ENCODE data around the gene ARFGEF3. TPM values are rescaled to one million over a fixed set of nuclear protein-coding genes. Genes with fewer than 3 reads are reported as not detected.

ARFGEF3 gene
- polyA plus RNA-seq, 1 donor from 2014 or later: not detected

DNA sequence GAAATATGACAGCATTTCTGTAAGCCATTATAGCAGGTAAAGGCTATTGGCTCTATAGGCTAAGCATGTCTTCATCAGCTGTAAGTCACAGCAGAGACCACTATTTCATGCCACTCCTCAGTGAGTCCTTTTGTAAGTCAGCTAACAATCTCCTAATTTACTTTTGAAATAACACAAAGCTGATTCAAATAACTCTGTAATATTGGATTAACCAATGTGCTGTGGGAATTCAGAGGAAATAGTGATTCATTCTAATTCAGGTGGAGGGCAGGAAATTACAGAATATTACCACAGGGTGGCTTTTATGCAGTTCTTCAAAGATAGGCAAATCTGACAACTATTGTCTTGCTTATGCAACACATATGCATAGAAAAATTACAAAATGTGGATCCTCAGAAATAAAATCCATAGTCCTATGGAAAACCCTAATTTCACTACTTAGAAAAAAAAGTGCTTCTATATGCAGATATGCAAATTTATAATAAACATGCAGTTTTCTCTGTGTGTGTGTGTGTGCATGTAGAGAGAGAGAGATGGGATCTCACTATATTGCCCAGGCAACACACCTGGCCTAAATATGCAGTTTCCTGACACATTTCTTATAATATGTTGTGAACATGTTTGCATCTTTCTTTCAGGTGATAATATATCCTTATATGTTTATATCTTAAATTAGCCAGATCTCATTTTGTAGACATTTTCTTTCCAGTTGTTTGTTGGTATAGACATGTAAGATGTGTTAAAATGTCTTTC, 211.1 kb downstream of the ARFGEF3 start:
- Mint-ChIP-seq H3K27ac (no peak overlapping the region), H3K27me3 (peaks cover 5% of the 10 kb centered on the region), H3K4me1 (peaks cover 0 to 1% (median 0%) of the 10 kb centered on the region in 3 donors), H3K9me3 (peaks cover 0 to 2% (median 0%) of the 10 kb centered on the region in 3 donors), H3K36me3 (no peaks in the 10 kb centered on the region), H3K4me3 (no peak overlapping the region)

DNA sequence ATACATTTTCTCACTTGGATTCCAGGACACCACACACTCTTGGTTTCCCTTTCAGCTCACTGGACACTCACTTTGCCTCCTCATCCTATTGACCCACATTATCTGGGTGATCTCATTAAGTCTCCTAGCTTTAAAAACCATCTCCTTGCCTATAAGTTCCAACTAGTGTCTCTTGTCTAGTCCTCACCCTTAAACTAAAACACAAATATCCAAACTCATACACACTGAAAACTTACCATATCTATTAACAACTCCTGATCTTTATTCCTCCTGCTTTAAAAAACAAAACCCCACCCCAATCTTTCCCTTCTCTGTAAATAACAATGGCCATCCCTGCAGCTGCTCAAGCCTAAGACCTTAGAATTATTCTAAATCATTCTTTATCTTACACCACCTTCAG, 212.5 kb downstream of the ARFGEF3 start:
- Mint-ChIP-seq H3K36me3 (no peaks in the 10 kb centered on the region), H3K27ac (no peak overlapping the region), H3K9me3 (no peaks in the 10 kb centered on the region), H3K4me1 (peaks cover 0 to 1% (median 0%) of the 10 kb centered on the region in 3 donors), H3K4me3 (no peak overlapping the region), H3K27me3 (peaks cover 5% of the 10 kb centered on the region)

DNA sequence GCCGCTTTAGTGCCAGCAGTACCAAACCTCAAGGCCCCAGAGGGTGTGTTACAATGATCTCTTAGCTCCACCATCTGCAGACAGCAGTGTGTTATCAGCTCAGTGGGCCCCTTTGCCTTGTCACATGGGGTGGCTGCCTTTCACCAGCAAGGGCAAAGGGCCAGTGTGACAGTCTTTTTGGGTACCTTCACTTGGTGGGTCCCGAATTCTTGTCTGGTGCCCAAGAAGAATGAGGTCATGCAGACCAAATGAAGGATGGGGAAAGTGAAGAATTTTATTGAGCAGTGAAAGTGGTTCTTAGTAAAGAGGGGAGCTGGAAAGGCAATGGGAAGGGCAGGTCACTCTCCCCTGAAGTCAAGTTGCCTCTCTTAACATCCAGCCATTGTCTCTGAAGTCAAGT, 213.1 kb downstream of the ARFGEF3 start:
- no peak overlapping the region for H3K27ac Mint-ChIP-seq
- no peaks in the 10 kb centered on the region for H3K36me3 Mint-ChIP-seq
- peaks cover 5% of the 10 kb centered on the region for H3K27me3 Mint-ChIP-seq
- no peaks in the 10 kb centered on the region for H3K9me3 Mint-ChIP-seq
- H3K4me3 Mint-ChIP-seq: no peak overlapping the region
- H3K4me1 Mint-ChIP-seq: peaks cover 0 to 1% (median 0%) of the 10 kb centered on the region in 3 donors

DNA sequence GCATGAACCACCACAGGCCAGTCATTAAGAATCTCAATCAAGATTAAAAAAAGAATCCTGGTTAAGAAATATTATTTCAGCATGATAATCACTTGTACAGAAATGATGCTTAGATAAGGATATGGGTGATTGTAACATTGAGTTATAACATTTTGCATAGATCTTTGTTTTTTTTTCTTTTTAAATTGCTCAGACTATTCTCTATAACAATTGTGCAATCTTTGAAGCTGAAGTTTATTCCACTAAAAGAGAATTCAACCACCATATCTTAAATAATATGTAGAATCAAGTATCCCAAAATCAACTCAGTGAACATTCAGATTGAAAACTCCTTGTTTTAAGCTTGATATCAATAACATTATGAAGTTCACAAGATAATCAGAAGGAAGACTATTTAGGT, 215.3 kb downstream of the ARFGEF3 start:
- H3K4me1 Mint-ChIP-seq: peaks cover 0 to 1% (median 0%) of the 10 kb centered on the region in 3 donors
- no peaks in the 10 kb centered on the region for H3K9me3 Mint-ChIP-seq
- no peak overlapping the region for H3K4me3 Mint-ChIP-seq
- H3K36me3 Mint-ChIP-seq: no peaks in the 10 kb centered on the region
- H3K27ac Mint-ChIP-seq: no peak overlapping the region
- peaks cover 3% of the 10 kb centered on the region for H3K27me3 Mint-ChIP-seq

DNA sequence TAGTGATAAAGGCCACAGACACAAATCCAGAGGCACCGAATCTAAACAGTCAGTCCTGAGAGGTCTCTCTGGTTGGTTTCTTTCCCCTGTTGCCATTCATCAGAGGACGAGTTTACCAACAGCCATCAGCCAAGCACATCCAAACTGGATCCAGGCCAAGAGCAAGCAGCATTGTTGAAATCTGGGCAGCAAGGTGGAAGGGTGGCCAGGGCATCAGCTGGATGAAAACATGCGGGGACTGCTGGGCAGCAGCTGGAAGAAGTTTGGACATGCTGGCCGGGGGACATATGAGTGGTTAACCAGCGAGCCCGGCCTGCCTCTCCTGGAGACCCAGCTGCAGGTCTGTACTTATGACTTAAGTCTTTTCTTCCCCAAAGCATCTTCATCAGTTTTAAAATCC, 216.1 kb downstream of the ARFGEF3 start, which contains the start of gene SMIM28:
Gene SMIM28, plus strand, starts transcription at position 62 of the 400 bp plus-strand sequence. Its CDS starts 168 bp downstream, at position 230.
- no peaks in the 10 kb centered on the region for H3K9me3 Mint-ChIP-seq
- no peak within 1 kb of the TSS for H3K4me3 Mint-ChIP-seq
- H3K27me3 Mint-ChIP-seq: peaks cover 5% of the 10 kb centered on the region
- no peak within 1 kb of the TSS for H3K27ac Mint-ChIP-seq
- H3K4me1 Mint-ChIP-seq: no peaks in the 10 kb centered on the region
- H3K36me3 Mint-ChIP-seq: no peaks in the 10 kb centered on the region

DNA sequence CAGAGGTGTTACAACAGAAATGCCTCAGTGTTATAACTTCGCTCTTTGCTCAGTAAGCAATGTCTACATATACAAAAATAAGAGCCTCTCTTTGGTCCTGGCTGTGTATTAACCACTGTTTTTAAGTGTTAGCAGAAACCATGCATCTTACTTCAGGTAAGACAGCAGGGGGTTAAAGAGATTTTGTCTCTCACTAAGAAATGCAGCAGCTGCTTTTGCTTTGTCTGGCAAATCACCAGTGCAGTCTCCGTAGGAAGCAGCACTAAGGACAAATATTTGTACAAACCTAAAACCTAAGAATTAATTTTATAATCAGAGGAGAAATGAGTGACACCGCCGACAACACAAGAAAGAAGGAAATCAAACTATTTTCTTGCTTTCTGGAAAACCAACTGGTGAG, 216.7 kb downstream of the ARFGEF3 start:
- no peak overlapping the region for H3K4me3 Mint-ChIP-seq
- H3K27me3 Mint-ChIP-seq: peaks cover 6% of the 10 kb centered on the region
- H3K27ac Mint-ChIP-seq: no peak overlapping the region
- peaks cover 0 to 1% (median 0%) of the 10 kb centered on the region in 3 donors for H3K9me3 Mint-ChIP-seq
- no peaks in the 10 kb centered on the region for H3K36me3 Mint-ChIP-seq
- no peaks in the 10 kb centered on the region for H3K4me1 Mint-ChIP-seq

DNA sequence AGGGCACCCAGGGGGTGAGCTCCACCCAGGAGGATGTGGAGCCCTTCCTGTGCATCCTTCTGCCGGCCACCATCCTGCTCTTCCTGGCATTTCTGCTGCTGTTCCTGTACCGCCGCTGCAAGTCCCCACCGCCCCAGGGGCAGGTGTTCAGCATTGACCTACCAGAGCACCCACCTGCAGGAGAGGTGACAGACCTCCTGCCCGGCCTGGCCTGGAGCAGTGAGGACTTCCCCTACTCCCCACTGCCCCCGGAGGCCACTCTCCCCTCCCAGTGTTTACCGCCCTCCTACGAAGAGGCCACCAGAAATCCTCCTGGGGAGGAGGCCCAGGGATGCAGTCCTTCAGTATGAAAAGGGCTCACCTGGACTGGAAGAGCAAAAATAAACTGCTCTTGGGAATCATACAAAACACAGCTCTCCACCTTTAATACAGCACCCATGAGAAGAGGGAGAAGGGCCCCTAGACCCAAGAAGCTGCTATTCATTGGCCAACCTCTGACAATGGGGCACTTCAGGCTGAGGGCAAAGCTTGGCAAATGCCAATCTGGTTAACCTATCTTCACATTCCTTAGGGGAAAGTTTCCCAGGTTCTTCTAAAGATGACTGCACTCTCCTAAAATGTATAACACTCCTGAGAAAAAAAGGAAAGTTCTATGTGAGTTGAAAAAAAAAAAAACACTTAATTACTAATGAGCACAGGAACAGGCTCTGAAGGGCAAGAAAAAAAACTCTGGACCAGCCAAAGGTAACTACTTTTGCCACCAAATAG, 220.9 kb downstream of the ARFGEF3 start:
- H3K36me3 Mint-ChIP-seq: no peaks in the 10 kb centered on the region
- H3K27me3 Mint-ChIP-seq: peaks cover 5% of the 10 kb centered on the region
- no peaks in the 10 kb centered on the region for H3K4me1 Mint-ChIP-seq
- peak overlapping the region in 1 of 4 donors; percentile 9 for H3K4me3 Mint-ChIP-seq
- no peak overlapping the region for H3K27ac Mint-ChIP-seq
- H3K9me3 Mint-ChIP-seq: peaks cover 0 to 1% (median 0%) of the 10 kb centered on the region in 3 donors

DNA sequence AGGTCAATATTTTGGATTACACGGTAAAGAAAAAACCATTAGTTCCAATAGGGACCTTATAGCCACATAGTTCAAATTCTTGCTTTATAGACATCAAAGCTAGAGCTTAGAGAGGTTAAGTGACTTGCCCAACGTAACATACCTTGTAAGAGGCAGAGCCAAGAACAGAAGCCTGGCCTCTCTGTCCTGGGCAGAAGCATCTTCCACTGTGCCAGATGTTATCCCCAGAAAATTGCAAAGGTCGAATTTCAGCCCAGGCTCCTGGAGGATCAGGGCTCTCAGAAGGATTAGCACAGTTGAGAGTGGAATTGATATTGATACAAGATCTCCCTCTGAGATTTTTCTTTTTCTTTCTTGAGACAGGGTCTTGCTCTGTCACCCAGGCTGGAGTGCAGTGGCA, 222.0 kb downstream of the ARFGEF3 start:
- peaks cover 5% of the 10 kb centered on the region for H3K27me3 Mint-ChIP-seq
- no peaks in the 10 kb centered on the region for H3K4me1 Mint-ChIP-seq
- H3K9me3 Mint-ChIP-seq: peaks cover 0 to 1% (median 0%) of the 10 kb centered on the region in 3 donors
- H3K36me3 Mint-ChIP-seq: no peaks in the 10 kb centered on the region
- no peak overlapping the region for H3K27ac Mint-ChIP-seq
- H3K4me3 Mint-ChIP-seq: no peak overlapping the region

DNA sequence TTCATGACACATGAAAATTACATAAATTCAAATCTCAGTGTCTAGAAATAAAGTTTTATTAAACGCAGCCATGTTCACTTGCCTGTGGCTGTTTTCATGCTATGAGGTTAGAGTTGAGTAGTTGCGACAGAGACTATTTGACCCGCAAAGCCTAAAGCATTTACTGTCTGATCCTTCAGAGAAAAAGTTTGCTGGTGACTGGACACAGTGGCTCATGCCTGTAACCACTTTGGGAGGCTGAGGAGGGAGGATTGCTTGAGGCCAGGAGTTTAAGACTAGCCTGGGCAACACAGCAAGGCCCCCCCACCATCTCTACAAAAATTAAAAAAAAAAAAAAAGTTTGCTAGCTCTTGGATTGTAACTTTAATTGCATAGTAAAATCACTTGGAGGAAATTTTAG, 225.2 kb downstream of the ARFGEF3 start:
- Mint-ChIP-seq H3K27ac (no peak overlapping the region), H3K36me3 (peaks cover 2% of the 10 kb centered on the region), H3K4me3 (no peak overlapping the region), H3K4me1 (no peaks in the 10 kb centered on the region), H3K9me3 (peaks cover 0 to 1% (median 0%) of the 10 kb centered on the region in 3 donors), H3K27me3 (peaks cover 7% of the 10 kb centered on the region)

DNA sequence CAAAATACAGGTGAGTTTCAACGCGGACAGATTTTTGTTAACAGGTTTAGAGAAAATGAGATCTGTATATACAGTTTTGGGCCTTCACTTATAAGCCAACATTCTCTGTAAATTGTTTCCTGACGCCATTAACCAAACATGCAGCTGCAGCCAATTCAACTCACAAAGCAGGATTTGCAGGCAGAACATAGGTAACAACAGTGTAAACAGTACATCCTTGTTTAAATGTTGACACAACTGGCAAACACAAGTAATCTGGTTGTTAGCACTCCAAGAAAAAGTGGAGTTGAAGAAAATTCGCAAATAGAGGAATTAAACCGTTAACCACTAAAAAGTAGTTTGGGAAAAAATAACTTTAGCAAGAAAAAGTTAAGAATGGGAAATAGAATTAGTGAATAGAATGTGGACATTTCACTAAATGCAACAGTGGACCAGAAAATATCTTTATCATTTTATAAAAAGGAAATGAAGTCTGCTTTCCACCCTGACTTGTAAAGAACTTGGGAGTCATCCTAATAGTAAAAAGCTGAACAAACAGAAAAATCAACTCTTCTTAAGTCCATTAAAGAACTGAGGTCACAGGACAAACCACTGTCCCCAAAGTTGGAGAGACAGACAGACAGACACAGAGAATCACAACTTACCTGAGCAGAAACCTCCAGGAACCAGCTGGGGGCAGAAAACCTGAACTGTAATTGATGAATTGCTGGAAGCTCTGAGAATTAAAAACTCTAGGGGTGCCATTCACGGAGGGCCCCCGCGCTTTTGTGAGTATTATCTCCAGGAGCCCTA, 226.0 kb downstream of the ARFGEF3 start:
- Mint-ChIP-seq H3K27me3 (peaks cover 7% of the 10 kb centered on the region), H3K4me3 (no peak overlapping the region), H3K27ac (no peak overlapping the region), H3K36me3 (peaks cover 2% of the 10 kb centered on the region), H3K4me1 (no peaks in the 10 kb centered on the region), H3K9me3 (peaks cover 0 to 1% (median 0%) of the 10 kb centered on the region in 3 donors)

DNA sequence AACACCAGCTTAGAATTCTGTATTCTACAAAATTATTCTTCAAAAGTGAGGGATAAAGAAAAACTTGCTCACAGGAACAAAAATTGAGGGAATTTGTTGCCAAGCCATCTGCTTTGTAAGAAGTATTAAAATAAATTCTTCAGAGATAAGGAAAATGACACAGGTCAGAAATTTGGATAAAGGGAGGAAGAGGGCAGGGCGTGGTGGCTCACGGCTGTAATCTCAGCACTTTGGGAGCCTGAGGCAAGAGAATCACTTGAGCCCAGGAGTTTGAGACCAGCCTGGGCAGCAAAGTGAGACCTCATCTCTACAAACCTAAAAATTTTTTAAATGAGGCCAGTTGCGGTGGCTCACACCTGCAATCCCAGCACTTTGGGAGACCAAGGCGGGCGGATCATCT, 227.8 kb downstream of the ARFGEF3 start:
- H3K27me3 Mint-ChIP-seq: peaks cover 4% of the 10 kb centered on the region
- H3K27ac Mint-ChIP-seq: no peak overlapping the region
- peaks cover 2% of the 10 kb centered on the region for H3K36me3 Mint-ChIP-seq
- H3K4me1 Mint-ChIP-seq: peaks cover 6 to 9% (median 8%) of the 10 kb centered on the region in 3 donors
- no peaks in the 10 kb centered on the region for H3K9me3 Mint-ChIP-seq
- no peak overlapping the region for H3K4me3 Mint-ChIP-seq

Other genes with a start within 250 kb of the ARFGEF3 start
- gene PERP, start 54.5 kb upstream of the ARFGEF3 start, polyA plus RNA-seq: 2.1 TPM
- not detected for gene PBOV1, start 56.6 kb downstream of the ARFGEF3 start, polyA plus RNA-seq
- not detected for gene SMIM28, start 216.0 kb downstream of the ARFGEF3 start, polyA plus RNA-seq
- gene HEBP2, start 242.3 kb downstream of the ARFGEF3 start, polyA plus RNA-seq: 58.8 TPM

Measured in IgD-negative memory B cell (primary cell).